HG02943 (cell line): Measurements from ENCODE around the gene MSH3.
A peak's percentile ranks its signal among the peaks of the same experiment; 100 is the strongest.
"Not testable (repeated sequence)": the region's sequence is repeated elsewhere in the genome, so short reads cannot be mapped to it uniquely, and the experiment has no call there.

Experiments used
- ATAC-seq: cut with Tn5 transposase; IDR thresholded peaks from one replicate; pipeline ENCODE4 v1.9.1; 2021; ENCODE audit warnings: mild to moderate bottlenecking, low read depth, moderate library complexity; ENCODE audit not compliant: unreplicated experiment

The MSH3 gene

GRCh38 chr5:80747922-80748321 lies 93.5 kb downstream of the MSH3 start:
- no peak for ATAC-seq

- ATAC-seq, result no peak
These were observed 98.0 kb downstream of the MSH3 start for GRCh38 chr5:80752427-80752826.

- ATAC-seq, result no peak
These were observed 99.3 kb downstream of the MSH3 start for GRCh38 chr5:80753712-80754111.

GRCh38 chr5:80754900-80755299 lies 100.4 kb downstream of the MSH3 start:
- no peak for ATAC-seq

- peak; percentile 97 for ATAC-seq
These were observed 101.2 kb downstream of the MSH3 start for GRCh38 chr5:80755626-80756025.

- no peak for ATAC-seq
These were observed 101.8 kb downstream of the MSH3 start for GRCh38 chr5:80756292-80756691.

GRCh38 chr5:80757290-80757689 lies 102.8 kb downstream of the MSH3 start:
- no peak for ATAC-seq

- ATAC-seq, result no peak
These were observed 105.6 kb downstream of the MSH3 start for GRCh38 chr5:80759866-80760577.

GRCh38 chr5:80760680-80761079 lies 106.2 kb downstream of the MSH3 start:
- ATAC-seq, result no peak

- no peak for ATAC-seq
These were observed 106.7 kb downstream of the MSH3 start for GRCh38 chr5:80761176-80761575.

- ATAC-seq, result no peak
These were observed 107.5 kb downstream of the MSH3 start for GRCh38 chr5:80761966-80762365.

GRCh38 chr5:80762573-80762972 lies 108.1 kb downstream of the MSH3 start:
- ATAC-seq, result no peak

- no peak for ATAC-seq
These were observed 108.8 kb downstream of the MSH3 start for GRCh38 chr5:80763211-80763610.

- ATAC-seq, result no peak
These were observed 109.6 kb downstream of the MSH3 start for GRCh38 chr5:80763873-80764647.

GRCh38 chr5:80764786-80765185 lies 110.3 kb downstream of the MSH3 start:
- no peak for ATAC-seq

- no peak for ATAC-seq
These were observed 123.2 kb downstream of the MSH3 start for GRCh38 chr5:80777347-80778287.

- ATAC-seq, result no peak
These were observed 125.6 kb downstream of the MSH3 start for GRCh38 chr5:80780024-80780423.

GRCh38 chr5:80780761-80781285 lies 126.4 kb downstream of the MSH3 start:
- ATAC-seq, result no peak

GRCh38 chr5:80781356-80781755 lies 126.9 kb downstream of the MSH3 start:
- no peak for ATAC-seq

- ATAC-seq, result no peak
These were observed 128.2 kb downstream of the MSH3 start for GRCh38 chr5:80782626-80783025.

- ATAC-seq, result not testable (repeated sequence)
These were observed 129.3 kb downstream of the MSH3 start for GRCh38 chr5:80783751-80784150.
